Measurements from ENCODE around the gene TARS2.

The TARS2 gene, protein sequence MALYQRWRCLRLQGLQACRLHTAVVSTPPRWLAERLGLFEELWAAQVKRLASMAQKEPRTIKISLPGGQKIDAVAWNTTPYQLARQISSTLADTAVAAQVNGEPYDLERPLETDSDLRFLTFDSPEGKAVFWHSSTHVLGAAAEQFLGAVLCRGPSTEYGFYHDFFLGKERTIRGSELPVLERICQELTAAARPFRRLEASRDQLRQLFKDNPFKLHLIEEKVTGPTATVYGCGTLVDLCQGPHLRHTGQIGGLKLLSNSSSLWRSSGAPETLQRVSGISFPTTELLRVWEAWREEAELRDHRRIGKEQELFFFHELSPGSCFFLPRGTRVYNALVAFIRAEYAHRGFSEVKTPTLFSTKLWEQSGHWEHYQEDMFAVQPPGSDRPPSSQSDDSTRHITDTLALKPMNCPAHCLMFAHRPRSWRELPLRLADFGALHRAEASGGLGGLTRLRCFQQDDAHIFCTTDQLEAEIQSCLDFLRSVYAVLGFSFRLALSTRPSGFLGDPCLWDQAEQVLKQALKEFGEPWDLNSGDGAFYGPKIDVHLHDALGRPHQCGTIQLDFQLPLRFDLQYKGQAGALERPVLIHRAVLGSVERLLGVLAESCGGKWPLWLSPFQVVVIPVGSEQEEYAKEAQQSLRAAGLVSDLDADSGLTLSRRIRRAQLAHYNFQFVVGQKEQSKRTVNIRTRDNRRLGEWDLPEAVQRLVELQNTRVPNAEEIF

DNA sequence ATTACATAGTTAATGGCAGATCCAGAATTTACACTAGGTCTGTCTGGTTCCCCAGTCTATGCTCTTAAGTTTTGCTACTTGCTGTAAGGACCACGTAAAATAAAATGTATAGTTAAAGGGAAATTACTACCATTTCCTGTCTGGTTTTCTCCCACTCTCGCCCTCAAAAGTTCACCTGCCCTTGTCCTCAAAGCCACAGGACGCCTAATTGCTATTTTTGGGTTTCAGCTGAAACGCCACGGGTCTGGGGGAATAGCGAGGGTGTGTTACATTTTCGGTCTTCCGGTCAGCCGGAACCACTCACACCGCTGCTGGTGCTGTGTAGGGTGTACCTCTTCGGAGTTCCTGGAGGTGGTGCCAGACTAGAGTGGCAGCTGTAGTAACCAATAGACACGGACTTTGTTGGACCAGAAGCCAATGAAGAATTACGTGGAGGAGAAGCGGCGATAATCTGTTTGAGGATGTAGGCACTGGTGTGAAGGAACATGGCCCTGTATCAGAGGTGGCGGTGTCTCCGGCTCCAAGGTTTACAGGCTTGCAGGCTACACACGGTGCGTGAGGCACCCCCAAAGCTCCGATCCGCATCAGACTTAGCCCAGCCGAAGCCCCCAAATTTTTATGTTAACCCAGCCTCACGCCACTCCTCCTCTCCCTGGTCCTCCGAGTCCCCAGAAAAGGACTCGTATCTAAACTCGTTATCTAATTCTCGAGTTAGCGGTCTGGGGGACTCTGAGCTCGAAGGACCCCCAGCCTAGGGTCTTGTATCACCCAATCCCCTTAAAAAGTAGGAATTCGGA, at the start of gene TARS2:
Gene TARS2 (plus strand): TSS at position 454 of the 797 bp plus-strand sequence. CDS start 32 bp downstream, at position 486.
- TF ChIP-seq EP300 (IDR thresholded peaks at IDR 0.05; ENCODE audit: borderline replicate concordance) = no peak
- peak; percentile 77; the same call in 1 of the 2 replicates for TF ChIP-seq TAF1 (IDR thresholded peaks at IDR 0.05; ENCODE audit: low read depth)
- TF ChIP-seq, protein P1, sequence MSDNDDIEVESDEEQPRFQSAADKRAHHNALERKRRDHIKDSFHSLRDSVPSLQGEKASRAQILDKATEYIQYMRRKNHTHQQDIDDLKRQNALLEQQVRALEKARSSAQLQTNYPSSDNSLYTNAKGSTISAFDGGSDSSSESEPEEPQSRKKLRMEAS (IDR thresholded peaks at IDR 0.05) = peak; percentile 85
- peak; percentile 76; the same call in 1 of the 2 replicates for TF ChIP-seq TCF12 (IDR thresholded peaks at IDR 0.05; ENCODE audit: low read depth)
- TF ChIP-seq YY1 (IDR thresholded peaks at IDR 0.05; ENCODE audit: low read depth) = peak; percentile 86
- no peak for TF ChIP-seq CREB1 (IDR thresholded peaks at IDR 0.05; ENCODE audit: low read depth)
- TF ChIP-seq, protein P2, sequence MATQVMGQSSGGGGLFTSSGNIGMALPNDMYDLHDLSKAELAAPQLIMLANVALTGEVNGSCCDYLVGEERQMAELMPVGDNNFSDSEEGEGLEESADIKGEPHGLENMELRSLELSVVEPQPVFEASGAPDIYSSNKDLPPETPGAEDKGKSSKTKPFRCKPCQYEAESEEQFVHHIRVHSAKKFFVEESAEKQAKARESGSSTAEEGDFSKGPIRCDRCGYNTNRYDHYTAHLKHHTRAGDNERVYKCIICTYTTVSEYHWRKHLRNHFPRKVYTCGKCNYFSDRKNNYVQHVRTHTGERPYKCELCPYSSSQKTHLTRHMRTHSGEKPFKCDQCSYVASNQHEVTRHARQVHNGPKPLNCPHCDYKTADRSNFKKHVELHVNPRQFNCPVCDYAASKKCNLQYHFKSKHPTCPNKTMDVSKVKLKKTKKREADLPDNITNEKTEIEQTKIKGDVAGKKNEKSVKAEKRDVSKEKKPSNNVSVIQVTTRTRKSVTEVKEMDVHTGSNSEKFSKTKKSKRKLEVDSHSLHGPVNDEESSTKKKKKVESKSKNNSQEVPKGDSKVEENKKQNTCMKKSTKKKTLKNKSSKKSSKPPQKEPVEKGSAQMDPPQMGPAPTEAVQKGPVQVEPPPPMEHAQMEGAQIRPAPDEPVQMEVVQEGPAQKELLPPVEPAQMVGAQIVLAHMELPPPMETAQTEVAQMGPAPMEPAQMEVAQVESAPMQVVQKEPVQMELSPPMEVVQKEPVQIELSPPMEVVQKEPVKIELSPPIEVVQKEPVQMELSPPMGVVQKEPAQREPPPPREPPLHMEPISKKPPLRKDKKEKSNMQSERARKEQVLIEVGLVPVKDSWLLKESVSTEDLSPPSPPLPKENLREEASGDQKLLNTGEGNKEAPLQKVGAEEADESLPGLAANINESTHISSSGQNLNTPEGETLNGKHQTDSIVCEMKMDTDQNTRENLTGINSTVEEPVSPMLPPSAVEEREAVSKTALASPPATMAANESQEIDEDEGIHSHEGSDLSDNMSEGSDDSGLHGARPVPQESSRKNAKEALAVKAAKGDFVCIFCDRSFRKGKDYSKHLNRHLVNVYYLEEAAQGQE (IDR thresholded peaks at IDR 0.05; ENCODE audit: low read depth) = no peak
- no peak for TF ChIP-seq NFIC (IDR thresholded peaks at IDR 0.05)
- TF ChIP-seq ZBTB7A (IDR thresholded peaks at IDR 0.05; ENCODE audit: low read depth) = no peak
- TF ChIP-seq EGR1 (IDR thresholded peaks at IDR 0.05) = no peak
- 0 out of 2 replicates have a peak, but pooled peaks have one; percentile 7 for TF ChIP-seq RAD21 (IDR thresholded peaks at IDR 0.05; ENCODE audit: low read depth)
- TF ChIP-seq FOXM1 (IDR thresholded peaks at IDR 0.05; ENCODE audit: borderline replicate concordance, low read depth) = no peak
- TF ChIP-seq, protein P3, sequence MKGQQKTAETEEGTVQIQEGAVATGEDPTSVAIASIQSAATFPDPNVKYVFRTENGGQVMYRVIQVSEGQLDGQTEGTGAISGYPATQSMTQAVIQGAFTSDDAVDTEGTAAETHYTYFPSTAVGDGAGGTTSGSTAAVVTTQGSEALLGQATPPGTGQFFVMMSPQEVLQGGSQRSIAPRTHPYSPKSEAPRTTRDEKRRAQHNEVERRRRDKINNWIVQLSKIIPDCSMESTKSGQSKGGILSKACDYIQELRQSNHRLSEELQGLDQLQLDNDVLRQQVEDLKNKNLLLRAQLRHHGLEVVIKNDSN (IDR thresholded peaks at IDR 0.05) = peak; percentile 71
- no peak for TF ChIP-seq CEBPB (IDR thresholded peaks at IDR 0.05)
- TF ChIP-seq TEAD4 (IDR thresholded peaks at IDR 0.05) = peak; percentile 52; the same call in 1 of the 2 replicates

DNA sequence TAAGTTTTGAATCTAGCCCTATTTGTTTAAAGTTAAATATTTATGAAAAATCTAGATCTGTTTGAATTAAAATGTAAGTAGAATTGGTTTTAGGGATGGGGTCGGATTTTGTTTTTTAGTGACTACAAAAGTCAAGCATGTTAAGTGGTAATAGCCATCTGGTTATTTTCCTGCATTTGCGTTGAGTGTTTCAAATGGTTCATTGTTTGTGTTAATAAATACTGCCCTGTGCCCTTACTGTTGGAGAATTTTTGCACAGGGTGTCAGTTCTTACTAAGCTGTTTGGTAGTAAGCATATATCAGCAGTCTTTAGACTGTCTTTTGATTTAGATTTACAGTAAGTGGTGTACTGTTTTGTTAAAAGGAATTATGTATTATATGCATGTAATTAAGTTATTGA, 46.1 kb upstream of the TARS2 start:
- TF ChIP-seq RAD21 (IDR thresholded peaks at IDR 0.05; ENCODE audit: low read depth) (no peak), EGR1 (IDR thresholded peaks at IDR 0.05) (no peak), FOXM1 (IDR thresholded peaks at IDR 0.05; ENCODE audit: borderline replicate concordance, low read depth) (no peak), YY1 (IDR thresholded peaks at IDR 0.05; ENCODE audit: low read depth) (no peak), TAF1 (IDR thresholded peaks at IDR 0.05; ENCODE audit: low read depth) (no peak), CREB1 (IDR thresholded peaks at IDR 0.05; ENCODE audit: low read depth) (no peak), ZBTB7A (IDR thresholded peaks at IDR 0.05; ENCODE audit: low read depth) (no peak), EP300 (IDR thresholded peaks at IDR 0.05; ENCODE audit: borderline replicate concordance) (no peak), TEAD4 (IDR thresholded peaks at IDR 0.05) (no peak), CEBPB (IDR thresholded peaks at IDR 0.05) (no peak), TCF12 (IDR thresholded peaks at IDR 0.05; ENCODE audit: low read depth) (no peak), NFIC (IDR thresholded peaks at IDR 0.05) (no peak)
- TF ChIP-seq, protein P1 (IDR thresholded peaks at IDR 0.05) = no peak
- TF ChIP-seq, protein P2 (IDR thresholded peaks at IDR 0.05; ENCODE audit: low read depth) = no peak
- TF ChIP-seq, protein P3 (IDR thresholded peaks at IDR 0.05) = no peak

DNA sequence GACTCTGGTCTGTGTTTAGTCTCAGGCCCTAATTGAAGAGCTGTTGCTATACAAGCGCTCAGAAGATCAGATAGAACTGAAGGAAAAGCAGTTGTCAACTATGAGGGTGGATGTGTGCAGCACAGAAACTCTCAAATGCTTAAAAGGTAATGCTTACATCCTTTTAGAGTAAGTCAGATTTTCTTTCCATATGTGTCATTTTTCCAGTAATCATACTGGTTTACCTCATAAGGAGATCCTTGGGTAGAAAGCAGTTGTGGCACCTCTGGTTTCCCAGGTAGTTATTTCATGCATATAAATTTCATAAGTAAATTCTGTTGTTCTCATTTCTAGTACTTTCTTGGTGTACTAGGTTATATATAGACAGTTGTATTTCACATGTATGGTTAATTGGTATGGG, 43.0 kb upstream of the TARS2 start:
- no peak for TF ChIP-seq FOXM1 (IDR thresholded peaks at IDR 0.05; ENCODE audit: borderline replicate concordance, low read depth)

DNA sequence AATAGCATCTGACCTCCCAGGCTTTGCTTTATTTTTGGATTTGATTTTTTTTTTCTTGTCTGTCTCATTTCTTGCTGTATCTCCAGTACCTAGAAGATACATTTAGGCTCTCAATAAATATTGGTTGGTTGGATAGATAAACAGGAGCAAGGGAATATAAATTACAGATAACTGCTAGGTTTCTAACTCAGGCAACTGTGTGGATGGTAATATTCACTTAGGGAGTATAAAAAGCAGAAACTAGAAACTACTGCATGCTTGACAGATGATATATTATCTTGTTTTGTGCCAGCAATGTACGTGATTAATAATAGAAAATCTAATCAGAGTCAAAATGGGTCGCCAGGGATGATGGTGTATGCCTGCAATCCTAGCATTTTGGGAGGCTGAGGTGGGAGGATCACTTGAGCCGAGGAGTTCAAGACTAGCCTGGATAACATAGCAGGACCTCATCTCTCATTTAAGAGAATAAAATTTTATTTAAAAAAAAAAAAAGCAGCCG, 31.0 kb upstream of the TARS2 start:
- TF ChIP-seq ZBTB7A (IDR thresholded peaks at IDR 0.05; ENCODE audit: low read depth) (no peak), YY1 (IDR thresholded peaks at IDR 0.05; ENCODE audit: low read depth) (no peak)

DNA sequence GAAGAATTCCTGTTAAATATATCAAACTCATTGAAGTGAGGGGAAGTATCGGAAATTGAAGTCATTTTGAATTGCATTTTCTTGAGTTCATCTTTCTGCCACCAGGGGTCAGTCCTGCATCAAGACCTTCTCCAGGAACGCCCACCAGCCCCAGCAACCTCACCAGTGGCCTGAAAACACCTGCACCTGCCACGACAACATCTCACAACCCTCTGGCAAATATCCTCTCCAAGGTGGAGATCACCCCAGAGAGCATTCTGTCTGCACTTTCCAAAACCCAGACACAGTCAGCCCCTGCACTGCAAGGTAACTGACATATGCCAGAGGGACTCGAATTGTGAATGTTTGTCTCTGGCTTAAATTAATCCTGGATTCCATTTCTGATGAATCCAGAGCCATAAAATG, 22.8 kb upstream of the TARS2 start:
- TF ChIP-seq RAD21 (IDR thresholded peaks at IDR 0.05; ENCODE audit: low read depth) (peak; percentile 74), NFIC (IDR thresholded peaks at IDR 0.05) (no peak)
